AG09319 (cell line): ENCODE results near the gene PMM1.

Experiments used
- DNase-seq: peaks from one replicate; pipeline ENCODE4 v3.0.0-alpha.2; 2010; ENCODE audit warnings: low read depth; ENCODE audit errors: extremely low read depth
- TF ChIP-seq, protein P1 (sequence below): IDR thresholded peaks from 2 replicates; pipeline ENCODE4 v1.5.1; 2011; ENCODE audit warnings: low read depth, mild to moderate bottlenecking, inconsistent platforms, low read length, moderate library complexity

PMM1 gene

DNA sequence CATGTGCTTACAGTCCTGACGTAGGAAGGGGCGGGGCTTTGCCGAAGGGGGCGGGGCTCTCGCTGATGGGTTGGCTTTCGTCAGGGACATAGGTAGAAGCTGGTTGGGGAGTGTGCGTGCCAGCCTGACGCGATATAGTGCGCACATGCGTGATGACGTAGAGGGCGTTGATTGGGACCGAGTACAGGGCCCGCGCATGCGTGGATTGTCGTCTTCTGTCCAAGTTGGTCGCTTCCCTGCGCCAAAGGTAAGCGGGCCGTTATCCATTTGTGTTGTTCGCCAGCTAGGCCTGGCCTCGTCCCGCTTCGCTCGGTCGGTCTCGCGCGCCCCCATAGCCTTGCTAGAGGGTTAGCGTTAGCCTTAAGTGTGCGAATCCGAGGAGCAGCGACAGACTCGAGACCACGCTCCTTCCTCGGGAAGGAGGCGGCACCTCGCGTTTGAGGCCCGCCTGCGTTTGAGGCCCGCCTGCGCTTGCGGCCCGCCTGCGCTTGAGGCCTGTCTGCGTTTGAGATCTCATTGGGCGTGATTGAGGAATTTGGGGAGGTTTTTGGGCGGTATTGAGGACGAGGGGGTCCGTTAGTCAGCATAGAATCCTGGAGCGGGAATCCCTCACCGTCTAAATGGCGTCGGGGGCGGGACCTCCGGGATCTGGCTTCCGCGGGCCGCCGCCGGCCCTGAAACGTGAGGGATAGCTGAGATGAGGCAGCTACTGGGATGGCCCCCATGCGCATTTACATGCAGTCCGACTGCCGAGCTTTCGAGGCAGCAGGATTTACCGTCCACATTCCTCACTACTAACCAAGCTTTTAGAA is 31.7 kb upstream of the PMM1 start, which contains the start of gene XRCC6:
Gene XRCC6, plus strand, starts transcription at position 197 of the 812 bp plus-strand sequence. CDS start 710 bp downstream, outside the sequence.
- peak; percentile 100 for DNase-seq
- TF ChIP-seq, protein P1, sequence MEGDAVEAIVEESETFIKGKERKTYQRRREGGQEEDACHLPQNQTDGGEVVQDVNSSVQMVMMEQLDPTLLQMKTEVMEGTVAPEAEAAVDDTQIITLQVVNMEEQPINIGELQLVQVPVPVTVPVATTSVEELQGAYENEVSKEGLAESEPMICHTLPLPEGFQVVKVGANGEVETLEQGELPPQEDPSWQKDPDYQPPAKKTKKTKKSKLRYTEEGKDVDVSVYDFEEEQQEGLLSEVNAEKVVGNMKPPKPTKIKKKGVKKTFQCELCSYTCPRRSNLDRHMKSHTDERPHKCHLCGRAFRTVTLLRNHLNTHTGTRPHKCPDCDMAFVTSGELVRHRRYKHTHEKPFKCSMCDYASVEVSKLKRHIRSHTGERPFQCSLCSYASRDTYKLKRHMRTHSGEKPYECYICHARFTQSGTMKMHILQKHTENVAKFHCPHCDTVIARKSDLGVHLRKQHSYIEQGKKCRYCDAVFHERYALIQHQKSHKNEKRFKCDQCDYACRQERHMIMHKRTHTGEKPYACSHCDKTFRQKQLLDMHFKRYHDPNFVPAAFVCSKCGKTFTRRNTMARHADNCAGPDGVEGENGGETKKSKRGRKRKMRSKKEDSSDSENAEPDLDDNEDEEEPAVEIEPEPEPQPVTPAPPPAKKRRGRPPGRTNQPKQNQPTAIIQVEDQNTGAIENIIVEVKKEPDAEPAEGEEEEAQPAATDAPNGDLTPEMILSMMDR: no peak

DNA sequence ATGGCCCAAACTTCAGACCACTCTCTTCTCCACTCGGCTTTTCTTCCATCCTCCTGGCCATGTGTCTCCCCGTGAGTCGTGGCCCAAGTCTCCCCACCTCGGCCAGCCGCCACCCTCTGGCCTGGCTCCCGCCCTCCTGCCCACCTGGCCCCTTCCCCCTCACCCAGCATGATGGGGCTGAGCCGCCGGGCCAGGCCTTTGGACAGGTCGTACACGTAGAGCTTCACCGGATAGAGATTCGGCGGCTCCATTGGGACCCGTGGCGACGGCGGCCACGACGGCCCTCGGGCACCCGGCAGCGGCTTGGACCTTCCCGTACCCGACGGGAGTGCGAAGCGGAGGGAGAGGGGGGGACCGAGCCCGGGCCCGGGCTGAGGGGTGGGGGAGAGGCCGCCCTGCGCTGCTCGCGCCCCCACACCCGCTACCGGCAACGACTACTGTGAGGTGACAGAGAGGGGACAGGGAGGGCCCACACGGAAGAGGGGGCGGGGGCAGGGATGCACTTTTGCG is 31.0 kb upstream of the PMM1 start, which contains the start of gene DESI1:
Gene DESI1, minus strand, starts transcription at position 455 of the 510 bp plus-strand sequence. Its CDS starts 204 bp downstream, at position 251.
- DNase-seq: no peak
- TF ChIP-seq, protein P1: no peak

DNA sequence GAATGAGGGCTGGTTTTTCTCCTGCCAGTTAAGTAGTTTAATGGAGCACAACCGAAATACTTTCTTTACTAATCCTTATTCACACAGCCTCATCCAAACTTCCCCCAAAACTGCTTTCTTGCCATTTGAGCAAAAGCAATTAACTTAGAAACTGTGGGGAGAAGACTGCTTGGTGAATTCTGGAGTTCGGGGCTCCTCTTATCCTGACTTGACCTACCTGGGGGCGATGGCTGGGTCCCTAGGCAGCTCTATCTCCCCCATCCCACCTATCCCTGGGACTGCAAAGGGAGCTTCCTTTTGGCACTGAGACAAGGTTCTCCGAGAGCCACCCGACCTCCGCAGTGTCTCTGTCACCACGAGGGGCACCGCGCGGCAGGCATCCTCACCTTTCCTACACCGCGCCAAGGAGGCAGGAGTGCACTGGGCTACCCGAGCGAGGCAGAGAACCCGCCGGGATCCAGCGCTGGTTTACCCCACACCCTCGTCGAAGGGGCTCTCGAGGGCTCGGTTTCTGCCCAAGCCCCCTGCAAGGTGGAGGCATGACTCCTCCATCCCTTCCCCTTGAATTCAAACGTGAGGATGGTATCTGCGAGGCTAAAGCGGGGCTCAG is 30.4 kb upstream of the PMM1 start:
- no peak for DNase-seq
- TF ChIP-seq, protein P1: no peak

DNA sequence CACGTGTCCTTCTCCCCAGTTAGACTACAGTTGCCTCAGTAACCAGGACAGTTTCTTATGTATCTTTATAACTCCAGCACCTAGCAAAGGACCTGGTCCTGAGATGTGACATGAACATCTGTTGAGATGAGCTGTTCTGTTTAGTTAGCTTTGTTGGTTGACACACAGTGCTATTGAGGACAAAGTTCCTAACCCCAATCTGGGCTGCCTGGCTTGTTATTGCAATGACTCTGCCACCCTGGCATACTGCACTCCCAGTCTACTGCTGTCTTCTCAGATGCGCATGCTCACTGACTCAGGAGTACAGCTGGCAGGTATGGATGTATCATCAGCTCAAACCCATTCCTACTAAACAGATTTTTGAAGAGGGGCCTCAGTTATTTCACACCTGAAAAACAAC is 23.8 kb upstream of the PMM1 start:
- DNase-seq: no peak
- TF ChIP-seq, protein P1: no peak

DNA sequence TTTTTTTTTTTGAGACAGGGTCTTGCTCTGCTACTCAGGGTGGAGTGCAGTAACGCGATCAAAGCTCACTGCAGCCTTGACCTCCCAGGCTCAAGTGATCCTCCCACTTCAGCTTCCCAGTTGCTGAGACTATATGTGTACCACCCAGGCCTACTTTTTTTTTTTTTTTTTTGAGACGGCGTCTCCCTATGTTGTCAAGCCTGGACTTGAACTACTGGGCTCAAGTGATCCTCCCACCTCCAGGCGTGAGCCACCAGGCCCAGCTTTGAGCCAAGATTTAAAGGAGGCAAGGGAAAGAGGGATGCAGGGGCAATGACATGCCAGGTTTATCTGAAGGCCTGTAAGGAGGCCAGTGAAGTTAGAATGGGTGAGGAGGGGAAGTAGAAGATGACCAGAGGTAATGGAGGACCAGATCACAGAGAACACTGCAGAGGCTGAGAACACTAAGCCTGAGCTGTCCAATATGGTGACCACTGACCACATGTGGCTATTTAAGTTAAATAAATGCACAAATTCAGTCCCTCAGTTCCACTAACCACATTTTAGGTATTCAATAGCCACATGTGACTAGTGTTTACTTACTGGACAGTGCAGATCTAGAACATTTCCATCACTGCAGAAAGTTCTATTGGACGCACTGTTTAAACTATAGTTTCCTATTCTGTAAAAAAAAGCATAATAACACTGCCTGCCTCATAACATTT is 23.1 kb upstream of the PMM1 start:
- TF ChIP-seq, protein P1: no peak
- DNase-seq: no peak

DNA sequence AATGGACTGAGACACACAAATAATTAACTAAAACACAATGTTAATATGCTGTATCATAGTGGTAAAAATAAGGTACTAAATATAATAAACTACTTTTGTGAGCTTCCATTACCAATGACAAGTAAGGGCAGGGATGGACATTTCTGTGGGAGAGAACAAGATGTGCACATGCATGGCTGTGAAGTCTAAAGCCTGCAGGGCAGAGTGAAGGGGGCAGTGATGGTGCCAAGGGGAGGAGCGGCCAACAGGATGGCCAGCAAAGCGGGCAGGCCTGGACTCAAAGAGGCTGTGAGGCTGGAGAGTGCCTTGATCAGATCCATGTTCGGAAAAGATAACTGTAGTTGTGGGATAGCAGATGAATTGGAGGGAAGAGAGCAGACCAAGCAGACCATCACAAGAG is 18.7 kb upstream of the PMM1 start:
- DNase-seq: no peak
- TF ChIP-seq, protein P1: no peak
